Stomach smooth muscle (tissue), 2 donors: ENCODE results near the gene PNKD.

Source experiments
- H3K27ac ChIP-seq: one replicate; pipeline ENCODE4 v1.7.0; 2013; ENCODE audit warnings: mild to moderate bottlenecking, low read length, inconsistent platforms
- H3K27me3 ChIP-seq, 2 donors: one replicate each; pipeline ENCODE4 v1.7.0; 2013; ENCODE audit warnings: low read length in 2 of 2; ENCODE audit not compliant: insufficient read depth in 2 of 2, control insufficient read depth in 1 of 2
- H3K36me3 ChIP-seq, 2 donors: one replicate each; pipeline ENCODE4 v1.7.0; 2013; ENCODE audit warnings: low read length in 2 of 2; ENCODE audit not compliant: control insufficient read depth in 2 of 2, insufficient read depth in 2 of 2
- H3K4me1 ChIP-seq: one replicate; pipeline ENCODE4 v1.7.0; 2013; ENCODE audit warnings: low read length; ENCODE audit not compliant: control insufficient read depth, insufficient read depth
- H3K4me3 ChIP-seq, 2 donors: one replicate each; pipeline ENCODE4 v1.7.0; 2013; ENCODE audit warnings: low read length in 2 of 2
- H3K9ac ChIP-seq, 2 donors: one replicate each; pipeline ENCODE4 v1.7.0; 2013; ENCODE audit warnings: low read length in 2 of 2, mild to moderate bottlenecking in 1 of 2
- H3K9me3 ChIP-seq, 2 donors: one replicate each; pipeline ENCODE4 v1.7.0; 2013; ENCODE audit warnings: low read length in 2 of 2; ENCODE audit not compliant: control insufficient read depth in 2 of 2
- donor health status: healthy.
- donor health status: Pancreatic carcinoma.

Gene PNKD

GRCh38 chr2:218319813-218320365 is 49.6 kb downstream of the PNKD start:
- no peaks in the 10 kb centered on the region for H3K9me3 ChIP-seq
- no peaks in the 10 kb centered on the region for H3K36me3 ChIP-seq
- H3K27me3 ChIP-seq = no peaks in the 10 kb centered on the region
- H3K9ac ChIP-seq = no peak overlapping the region
- H3K27ac ChIP-seq = no peak overlapping the region
- H3K4me3 ChIP-seq = no peak overlapping the region
- peaks cover 20% of the 10 kb centered on the region for H3K4me1 ChIP-seq

DNA sequence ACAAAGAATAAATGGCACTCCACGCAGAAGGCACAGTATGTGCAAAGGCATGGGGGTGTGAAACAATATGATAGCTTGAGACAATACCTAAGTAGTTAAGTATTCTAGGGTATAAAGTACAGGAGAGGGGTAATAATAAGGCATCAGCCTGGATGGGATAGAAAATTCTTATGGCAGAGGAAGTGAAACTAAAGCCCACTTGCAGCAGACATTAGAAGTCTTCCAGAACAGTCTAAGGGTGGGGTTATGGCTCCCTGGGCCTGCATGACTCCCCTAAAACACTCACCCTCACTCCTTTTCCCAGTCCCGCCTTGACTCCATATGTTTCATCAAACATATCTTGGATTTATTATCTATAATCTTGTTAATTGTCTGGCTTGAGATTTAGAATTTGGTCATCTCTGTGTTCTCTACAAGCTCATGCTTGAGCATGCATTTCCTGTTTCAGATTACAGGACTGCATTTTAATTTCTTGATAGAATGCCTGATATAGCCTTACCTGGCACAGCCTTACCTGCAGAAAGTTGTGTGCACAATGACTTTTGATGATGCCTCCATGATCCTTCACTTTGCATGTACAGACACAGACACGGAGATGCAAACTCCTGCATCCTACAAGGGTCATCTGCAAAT is 50.5 kb downstream of the PNKD start:
- Histone ChIP-seq H3K4me3 (no peak overlapping the region), H3K27ac (no peak overlapping the region)

DNA sequence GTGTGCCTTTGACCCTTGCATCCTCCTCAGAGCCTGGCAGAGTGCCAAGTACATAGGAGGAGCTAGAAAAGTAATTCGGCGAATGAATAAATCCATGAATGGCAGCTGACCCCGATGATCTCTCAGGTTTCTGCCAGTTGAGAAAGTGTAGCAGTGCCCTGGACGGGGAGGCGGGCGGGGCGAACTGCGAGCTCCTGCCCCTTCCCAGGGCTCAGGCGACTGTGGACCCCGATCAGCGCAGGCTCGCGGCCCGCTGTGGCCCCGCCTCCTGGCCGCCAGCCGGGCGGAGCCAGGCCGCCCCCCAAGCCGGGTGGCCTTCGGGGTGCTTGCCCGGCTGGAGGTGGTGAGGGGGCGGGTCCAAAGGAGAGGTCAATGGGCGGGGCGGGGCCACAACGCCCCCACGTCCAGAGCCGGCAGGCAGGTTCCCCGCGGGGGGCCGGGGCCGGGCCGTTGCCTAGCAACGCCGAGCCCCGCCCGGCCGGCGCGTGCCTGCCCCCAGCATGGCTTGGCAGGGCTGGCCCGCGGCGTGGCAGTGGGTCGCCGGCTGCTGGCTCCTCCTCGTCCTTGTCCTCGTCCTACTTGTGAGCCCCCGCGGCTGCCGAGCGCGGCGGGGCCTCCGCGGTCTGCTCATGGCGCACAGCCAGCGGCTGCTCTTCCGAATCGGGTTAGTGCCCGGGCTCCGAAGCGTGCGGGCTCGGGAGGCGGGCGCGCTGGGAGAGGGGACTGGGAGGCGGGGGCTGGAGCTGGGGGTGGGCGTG is 52.6 kb downstream of the PNKD start:
- H3K27me3 ChIP-seq = no peaks in the 10 kb centered on the region
- peak overlapping the region; percentile 68 to 78 for H3K4me3 ChIP-seq
- peaks cover 20% of the 10 kb centered on the region for H3K4me1 ChIP-seq
- H3K27ac ChIP-seq = no peak overlapping the region
- no peaks in the 10 kb centered on the region for H3K9me3 ChIP-seq
- H3K9ac ChIP-seq = peak overlapping the region in 1 of 2 donors; percentile 66
- no peaks in the 10 kb centered on the region for H3K36me3 ChIP-seq

More for the DNA sequence above, 50.5 kb downstream of the PNKD start:
- H3K27me3 ChIP-seq = no peaks in the 10 kb centered on the region
- no peaks in the 10 kb centered on the region for H3K36me3 ChIP-seq
- H3K9ac ChIP-seq = no peak overlapping the region
- H3K4me1 ChIP-seq = peaks cover 20% of the 10 kb centered on the region
- no peaks in the 10 kb centered on the region for H3K9me3 ChIP-seq

DNA sequence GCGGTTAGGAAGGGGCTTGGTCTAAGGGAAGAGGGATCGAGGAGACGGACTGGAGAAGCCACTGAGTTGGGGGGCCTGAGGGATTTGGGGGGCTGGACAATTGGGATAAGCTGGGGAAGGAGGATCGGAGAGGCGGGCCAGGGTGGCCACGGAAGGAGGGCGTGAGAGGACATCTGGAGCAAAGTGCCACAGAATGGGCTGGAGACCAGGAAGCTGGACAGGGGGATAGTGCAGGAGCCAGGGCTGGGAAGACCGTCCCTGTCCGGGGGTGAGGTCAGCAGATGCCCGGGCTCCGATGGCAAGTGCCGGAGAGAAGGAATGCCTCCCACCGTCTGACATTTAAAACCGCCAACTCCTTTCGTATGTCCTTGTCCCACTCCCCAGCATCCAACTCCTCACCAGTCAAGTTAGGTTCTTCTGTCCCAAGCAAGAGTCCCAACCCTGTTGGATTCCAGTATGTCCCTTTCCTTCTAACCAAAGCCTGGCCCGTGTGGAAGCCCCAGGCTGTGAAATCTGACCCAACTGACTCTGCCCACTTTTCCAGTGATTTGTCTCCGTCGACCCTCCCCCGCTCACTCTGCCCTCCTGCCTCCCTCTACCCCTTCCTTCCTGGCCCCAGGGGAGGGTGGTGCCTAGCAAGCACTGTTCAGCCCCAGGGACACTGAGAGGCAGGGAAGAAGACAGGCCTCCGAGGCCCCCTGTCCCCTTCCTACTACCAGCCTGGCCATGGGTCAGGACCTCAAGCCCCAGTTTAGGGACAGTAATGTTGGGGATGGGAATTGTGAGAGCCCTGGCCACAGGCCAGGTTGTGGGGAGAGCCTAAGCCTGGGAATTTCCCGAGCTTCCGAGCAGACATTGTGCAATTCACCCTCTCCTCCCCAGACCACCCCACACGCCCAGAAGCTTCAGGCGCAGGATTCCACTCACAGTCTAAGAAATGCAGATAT is 53.5 kb downstream of the PNKD start:
- no peaks in the 10 kb centered on the region for H3K9me3 ChIP-seq
- no peaks in the 10 kb centered on the region for H3K27me3 ChIP-seq
- peak overlapping the region; percentile 68 to 78 for H3K4me3 ChIP-seq
- peak overlapping the region; percentile 36 to 66 for H3K9ac ChIP-seq
- H3K27ac ChIP-seq = peak overlapping the region; percentile 6
- peaks cover 20% of the 10 kb centered on the region for H3K4me1 ChIP-seq
- H3K36me3 ChIP-seq = no peaks in the 10 kb centered on the region

DNA sequence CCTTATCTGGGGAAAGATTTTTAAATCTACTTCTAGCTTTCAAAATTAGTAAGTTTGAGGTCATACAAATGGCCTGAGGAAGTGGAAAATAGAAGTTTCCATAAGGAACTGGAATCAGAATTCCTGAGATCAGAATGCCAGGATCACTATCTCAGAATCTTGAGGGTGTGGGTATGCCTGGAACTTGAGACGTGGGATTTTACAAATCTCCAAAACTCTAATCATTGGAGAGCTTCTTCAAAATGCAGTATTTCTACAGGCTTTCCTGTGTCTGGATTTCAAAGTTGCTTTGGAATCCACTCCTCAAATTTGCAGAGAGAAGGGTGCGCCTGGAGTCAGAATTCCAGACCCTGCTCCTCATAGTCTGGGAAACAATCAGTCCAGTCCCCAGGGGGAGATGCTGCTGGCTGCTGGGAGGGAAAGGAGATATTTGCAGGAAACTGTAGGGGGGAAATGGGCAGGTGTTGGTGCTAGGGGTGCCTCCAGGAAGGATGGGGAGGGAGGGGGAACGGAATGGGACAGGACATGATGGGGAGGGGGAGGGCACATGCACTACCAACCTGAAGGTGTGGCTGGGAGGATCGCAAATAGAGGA is 55.3 kb downstream of the PNKD start:
- Histone ChIP-seq H3K4me1 (peaks cover 20% of the 10 kb centered on the region), H3K9ac (no peak overlapping the region), H3K27ac (no peak overlapping the region), H3K36me3 (no peaks in the 10 kb centered on the region), H3K9me3 (no peaks in the 10 kb centered on the region), H3K27me3 (no peaks in the 10 kb centered on the region), H3K4me3 (no peak overlapping the region)

- Histone ChIP-seq H3K9ac (no peak overlapping the region), H3K27ac (no peak overlapping the region), H3K36me3 (no peaks in the 10 kb centered on the region), H3K27me3 (no peaks in the 10 kb centered on the region), H3K4me3 (no peak overlapping the region), H3K4me1 (peaks cover 20% of the 10 kb centered on the region), H3K9me3 (no peaks in the 10 kb centered on the region)
Measured at GRCh38 chr2:218326315-218326714, 56.0 kb downstream of the PNKD start.

DNA sequence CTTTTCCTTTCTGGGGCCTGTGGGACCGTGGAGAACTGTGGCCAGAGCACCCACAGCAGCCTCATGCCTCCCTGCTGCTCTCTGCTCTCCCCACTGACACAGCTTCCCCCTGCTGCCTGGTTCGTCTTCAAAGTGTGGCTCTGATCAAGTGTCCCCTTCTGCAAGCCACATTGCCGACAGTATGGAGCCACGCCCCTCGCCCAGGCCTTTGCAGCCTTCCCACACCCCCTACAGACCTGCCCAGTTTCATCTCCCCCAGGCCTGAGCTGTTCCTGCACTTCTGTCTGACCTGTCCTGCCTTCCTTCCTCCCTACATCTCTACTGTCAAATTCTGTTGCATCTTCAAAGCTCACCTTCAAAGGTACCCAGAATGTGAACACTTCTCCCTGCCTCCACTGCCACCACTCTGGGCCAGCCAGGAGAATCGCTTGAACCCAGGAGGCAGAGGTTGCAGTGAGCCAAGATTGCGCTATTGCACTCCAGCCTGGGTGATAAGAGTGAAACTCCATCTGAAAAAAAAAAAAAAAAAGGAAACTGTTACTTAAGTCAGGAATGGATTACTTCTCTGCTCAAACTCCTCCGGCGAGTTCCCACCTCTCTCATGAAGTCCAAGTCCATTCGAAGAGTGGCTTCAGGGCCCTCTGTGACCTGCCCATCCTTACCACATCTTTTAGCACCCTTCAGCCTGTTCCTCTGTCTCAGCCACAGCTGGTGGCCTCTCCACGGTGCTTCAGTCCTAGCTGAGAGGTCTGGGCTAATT is 57.3 kb downstream of the PNKD start:
- Histone ChIP-seq H3K27ac (no peak overlapping the region), H3K4me1 (peaks cover 14% of the 10 kb centered on the region), H3K9me3 (no peaks in the 10 kb centered on the region), H3K36me3 (no peaks in the 10 kb centered on the region), H3K27me3 (no peaks in the 10 kb centered on the region), H3K9ac (no peak overlapping the region), H3K4me3 (no peak overlapping the region)

DNA sequence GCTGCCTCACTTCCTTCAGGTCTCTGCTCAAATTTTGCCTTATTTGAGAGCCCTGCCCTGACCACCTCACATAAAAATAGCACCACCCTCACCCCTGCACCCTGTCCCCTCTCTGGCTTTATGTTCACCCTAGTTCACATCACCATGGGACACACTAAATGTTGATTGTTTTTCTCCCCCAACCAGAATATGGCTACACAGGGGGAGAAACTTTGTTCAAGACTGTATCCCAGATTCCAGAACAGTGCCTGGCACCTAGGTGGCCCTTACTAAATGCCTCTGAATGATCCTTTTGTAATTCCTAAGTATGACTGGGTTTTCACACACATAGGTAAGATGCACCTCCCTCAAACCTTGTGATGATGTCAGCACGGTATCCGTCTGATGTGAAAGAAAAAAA is 58.0 kb downstream of the PNKD start:
- no peaks in the 10 kb centered on the region for H3K27me3 ChIP-seq
- H3K9ac ChIP-seq = no peak overlapping the region
- no peak overlapping the region for H3K4me3 ChIP-seq
- no peaks in the 10 kb centered on the region for H3K9me3 ChIP-seq
- peaks cover 10% of the 10 kb centered on the region for H3K4me1 ChIP-seq
- no peak overlapping the region for H3K27ac ChIP-seq
- H3K36me3 ChIP-seq = no peaks in the 10 kb centered on the region

DNA sequence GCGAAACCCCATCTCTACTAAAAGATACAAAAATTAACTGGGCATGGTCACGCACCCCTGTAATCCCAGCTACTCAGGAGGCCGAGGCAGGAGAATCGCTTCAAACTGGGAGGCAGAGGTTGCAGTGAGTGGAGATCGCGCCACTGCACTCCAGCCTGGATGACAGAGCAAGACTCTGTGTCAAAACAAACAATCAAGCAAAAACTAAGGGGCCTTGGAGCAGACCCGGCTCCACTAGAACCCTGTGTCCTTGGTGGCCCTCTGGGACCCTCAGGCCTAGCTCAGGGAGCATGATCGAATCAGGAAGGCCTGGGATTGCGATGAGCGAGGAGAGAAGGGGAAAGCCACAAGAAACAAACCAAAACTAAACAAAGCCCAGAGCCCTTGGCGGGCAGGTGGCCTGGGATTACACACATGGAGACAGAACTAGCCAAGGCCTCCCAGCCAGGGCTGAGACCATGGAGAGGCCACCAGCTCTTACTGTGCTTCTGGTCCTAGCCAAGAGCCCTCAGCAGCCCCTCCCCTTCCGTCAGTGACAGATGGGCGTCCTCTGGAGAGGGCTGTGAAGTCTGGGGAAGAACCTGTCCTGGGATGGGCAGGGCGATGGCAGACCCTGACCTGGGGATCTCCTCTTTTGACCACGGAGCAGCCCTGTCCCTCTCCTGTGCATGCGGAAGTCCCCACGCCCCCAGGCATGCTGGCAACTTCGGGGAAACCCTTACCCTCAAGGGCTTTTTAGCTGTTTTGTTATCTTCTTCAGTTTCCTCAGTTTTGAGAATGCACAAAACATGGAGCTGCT is 58.9 kb downstream of the PNKD start:
- Histone ChIP-seq H3K27me3 (no peaks in the 10 kb centered on the region), H3K36me3 (no peaks in the 10 kb centered on the region), H3K4me3 (no peak overlapping the region), H3K9me3 (no peaks in the 10 kb centered on the region), H3K4me1 (peaks cover under 1% of the 10 kb centered on the region), H3K9ac (no peak overlapping the region), H3K27ac (no peak overlapping the region)
